ENCODE measurements around the gene PCDH9. TPM values are rescaled to one million over a fixed set of nuclear protein-coding genes. Genes with fewer than 3 reads are reported as not detected.

The PCDH9 gene
- total and polyA plus RNA-seq, 2 of the 4 experiments (the other 2 are of a cell fraction) = 2.2 to 10.2 TPM

DNA sequence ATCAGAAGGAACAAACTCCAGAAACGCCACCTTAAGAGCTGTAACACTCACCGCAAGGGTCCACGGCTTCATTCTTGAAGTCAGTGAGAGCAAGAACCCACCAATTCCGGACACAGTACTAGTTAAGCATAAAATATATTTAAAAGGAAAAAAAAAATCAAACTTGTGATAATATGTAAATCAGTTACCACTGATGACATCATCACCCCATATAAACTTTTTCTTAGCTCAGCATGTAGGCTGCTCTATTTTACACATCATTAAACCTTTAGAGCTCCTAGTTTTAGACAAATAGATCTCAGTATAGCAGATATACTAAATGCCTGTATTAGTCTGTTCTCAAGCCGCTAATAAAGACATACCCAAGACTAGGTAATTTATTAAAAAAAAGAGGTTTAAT is 668.1 kb downstream of the PCDH9 start:
- no peak for ATAC-seq (ENCODE audit: low read depth)
- no TSS peak for BruUV-seq (replicated peaks)
- intact Hi-C loops (cut with micrococcal nuclease) = no loop called here
- Histone ChIP-seq H3K9ac (ENCODE audit: low read depth, low read length) (no peak overlapping the region), H2BK15ac (ENCODE audit: low read depth, low read length) (no peak overlapping the region), H3K4me2 (ENCODE audit: low read depth, low read length) (no peak overlapping the region), H3K4ac (ENCODE audit: low read depth, low read length) (no peak overlapping the region), H3K4me3 (ENCODE audit: insufficient read depth, low read depth, low read length) (no peak overlapping the region), H2BK20ac (ENCODE audit: low read depth, low read length) (no peak overlapping the region), H3K9me3 (ENCODE audit: control insufficient read depth, insufficient read depth, low read length) (no peaks in the 10 kb centered on the region), H3K36me3 (ENCODE audit: control insufficient read depth, insufficient read depth, low read length) (no peaks in the 10 kb centered on the region), H2BK120ac (ENCODE audit: low read depth, low read length) (no peak overlapping the region), H4K5ac (ENCODE audit: low read depth, low read length) (no peak overlapping the region), H3K18ac (ENCODE audit: low read depth, low read length) (no peak overlapping the region), H3K56ac (ENCODE audit: extremely low read depth, insufficient read depth, low read length) (no peak overlapping the region), H3K9me1 (ENCODE audit: insufficient read depth, low read length) (0 out of 2 replicates have a peak, but pooled peaks cover 4% of the 10 kb centered on the region), H3K23ac (ENCODE audit: low read depth, low read length) (no peak overlapping the region), H3K79me1 (ENCODE audit: low read depth in 1 of 2, low read length in 2 of 2) (no peaks in the 10 kb centered on the region), H2AK9ac (replicated peaks; ENCODE audit: low read depth, low read length, poor library complexity) (no peak overlapping the region), H3K27me3 (ENCODE audit: control insufficient read depth, insufficient read depth, low read length) (no peaks in the 10 kb centered on the region), H4K20me1 (ENCODE audit: insufficient read depth, low read length) (no peaks in the 10 kb centered on the region), H3K27ac (ENCODE audit: insufficient read depth, low read length) (no peak overlapping the region), H2AFZ (replicated peaks; ENCODE audit: low read length, poor library complexity) (no peak overlapping the region), H4K8ac (ENCODE audit: low read depth in 2 of 2, low read length in 2 of 2) (no peak overlapping the region), H2AK5ac (ENCODE audit: low read depth, low read length) (no peak overlapping the region), H4K91ac (ENCODE audit: insufficient read depth, low read depth, low read length) (no peak overlapping the region), H3K4me1 (ENCODE audit: control insufficient read depth, insufficient read depth, low read length) (peaks cover 3% of the 10 kb centered on the region), H2BK5ac (ENCODE audit: low read depth, low read length, poor library complexity, severe bottlenecking) (no peak overlapping the region), H3K14ac (replicated peaks; ENCODE audit: low read depth, low read length) (no peak overlapping the region)
- TF ChIP-seq SMC3 (IDR thresholded peaks at IDR 0.05; ENCODE audit: low read depth, low read length) = no peak
- TF ChIP-seq USF2 (IDR thresholded peaks at IDR 0.05; ENCODE audit: low read depth, low read length) = no peak
- no peak for TF ChIP-seq MAZ (IDR thresholded peaks at IDR 0.05; ENCODE audit: borderline replicate concordance, low read depth, low read length)
- TF ChIP-seq FOS (IDR thresholded peaks at IDR 0.05; ENCODE audit: low read depth, low read length) = no peak
- TF ChIP-seq MAFK (IDR thresholded peaks at IDR 0.05; ENCODE audit: low read depth, low read length) = no peak
- TF ChIP-seq, protein P1, sequence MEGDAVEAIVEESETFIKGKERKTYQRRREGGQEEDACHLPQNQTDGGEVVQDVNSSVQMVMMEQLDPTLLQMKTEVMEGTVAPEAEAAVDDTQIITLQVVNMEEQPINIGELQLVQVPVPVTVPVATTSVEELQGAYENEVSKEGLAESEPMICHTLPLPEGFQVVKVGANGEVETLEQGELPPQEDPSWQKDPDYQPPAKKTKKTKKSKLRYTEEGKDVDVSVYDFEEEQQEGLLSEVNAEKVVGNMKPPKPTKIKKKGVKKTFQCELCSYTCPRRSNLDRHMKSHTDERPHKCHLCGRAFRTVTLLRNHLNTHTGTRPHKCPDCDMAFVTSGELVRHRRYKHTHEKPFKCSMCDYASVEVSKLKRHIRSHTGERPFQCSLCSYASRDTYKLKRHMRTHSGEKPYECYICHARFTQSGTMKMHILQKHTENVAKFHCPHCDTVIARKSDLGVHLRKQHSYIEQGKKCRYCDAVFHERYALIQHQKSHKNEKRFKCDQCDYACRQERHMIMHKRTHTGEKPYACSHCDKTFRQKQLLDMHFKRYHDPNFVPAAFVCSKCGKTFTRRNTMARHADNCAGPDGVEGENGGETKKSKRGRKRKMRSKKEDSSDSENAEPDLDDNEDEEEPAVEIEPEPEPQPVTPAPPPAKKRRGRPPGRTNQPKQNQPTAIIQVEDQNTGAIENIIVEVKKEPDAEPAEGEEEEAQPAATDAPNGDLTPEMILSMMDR (conservative IDR thresholded peaks at IDR 0.05; ENCODE audit: low read depth, low read length) = no peak
- no peak for TF ChIP-seq BHLHE40 (IDR thresholded peaks at IDR 0.05; ENCODE audit: low read depth, low read length)
- no peak for TF ChIP-seq RCOR1 (IDR thresholded peaks at IDR 0.05; ENCODE audit: insufficient replicate concordance, low read length)
- no peak for TF ChIP-seq POLR2A (IDR thresholded peaks at IDR 0.05; ENCODE audit: low read depth, low read length)
- dilution Hi-C loops (cut with HindIII; ENCODE audit: low sequenced_read_pairs, unreplicated experiment) = no loop called here
- ChIA-PET POLR2A (ENCODE audit: unreplicated experiment) (no interaction called here), CTCF (no interaction called here)
- in situ Hi-C loops (cut with MboI; ENCODE audit: low sequenced_read_pairs) = no loop called here
- no CpG with 5 or more reads among the region's 5 CpGs for WGBS, 2 experiments (ENCODE audit: extremely low coverage in 2 of 2, insufficient read length in 1 of 2)
- DNase-seq = no peak

Measured in IMR-90 (cell line).